Astrocyte (in vitro differentiated cells and primary cell): ENCODE data around the gene ADAM19. TPM values are rescaled to one million over a fixed set of nuclear protein-coding genes. Genes with fewer than 3 reads are reported as not detected.
A peak's percentile ranks its signal among the peaks of the same experiment; 100 is the strongest.

Experiments used
- DNase-seq: peaks from one replicate; pipeline ENCODE4 v3.0.0-alpha.2; 2010; ENCODE audit warnings: low read depth
- FAIRE-seq: peaks from 2 replicates; lab custom pipeline; 2011; peaks lifted over from hg19 to GRCh38; lab: Jason Lieb, UNC
- H2AFZ ChIP-seq: 2 replicates; pipeline ENCODE4 v1.6.0; 2012; ENCODE audit warnings: low read depth, low read length, inconsistent platforms
- H3K27ac ChIP-seq: 2 replicates; pipeline ENCODE4 v1.5.1; 2011; ENCODE audit warnings: low read depth, low read length, inconsistent platforms
- H3K27me3 ChIP-seq: 2 replicates; pipeline ENCODE4 v1.6.0; 2011; ENCODE audit warnings: low read length, inconsistent platforms; ENCODE audit not compliant: insufficient read depth
- H3K36me3 ChIP-seq: 2 replicates; pipeline ENCODE4 v1.5.1; 2011; ENCODE audit warnings: low read length, inconsistent platforms; ENCODE audit not compliant: insufficient read depth
- H3K4me1 ChIP-seq: 2 replicates; pipeline ENCODE4 v1.5.1; 2011; ENCODE audit warnings: low read length, inconsistent platforms; ENCODE audit not compliant: insufficient read depth
- H3K4me2 ChIP-seq: 2 replicates; pipeline ENCODE4 v1.6.0; 2012; ENCODE audit warnings: low read length, inconsistent platforms
- H3K4me3 ChIP-seq: 2 replicates; pipeline ENCODE4 v1.5.1; 2011; ENCODE audit warnings: low read depth, mild to moderate bottlenecking, low read length, inconsistent platforms; ENCODE audit not compliant: insufficient read depth
- H3K79me2 ChIP-seq: 2 replicates; pipeline ENCODE4 v1.6.0; 2012; ENCODE audit warnings: mild to moderate bottlenecking, low read length, inconsistent platforms; ENCODE audit not compliant: insufficient read depth
- H3K9ac ChIP-seq: 2 replicates; pipeline ENCODE4 v1.6.0; 2012; ENCODE audit warnings: mild to moderate bottlenecking, low read length, inconsistent platforms
- H3K9me3 ChIP-seq: 2 replicates; pipeline ENCODE4 v1.5.1; 2012; ENCODE audit warnings: low read depth, mild to moderate bottlenecking, low read length, inconsistent platforms; ENCODE audit not compliant: insufficient read depth
- H4K20me1 ChIP-seq: 2 replicates; pipeline ENCODE4 v1.6.0; 2012; ENCODE audit warnings: low read length, inconsistent platforms; ENCODE audit not compliant: insufficient read depth
- H3K27ac Mint-ChIP-seq: one replicate; pipeline ENCODE4 v1.8.0; 2021; ENCODE audit warnings: mild to moderate bottlenecking, mixed read lengths; ENCODE audit not compliant: unreplicated experiment
- H3K27me3 Mint-ChIP-seq: one replicate; pipeline ENCODE4 v1.8.0; 2021; ENCODE audit warnings: low read depth, mixed read lengths; ENCODE audit not compliant: unreplicated experiment
- H3K36me3 Mint-ChIP-seq: one replicate; pipeline ENCODE4 v1.8.0; 2021; ENCODE audit warnings: low read depth, mixed read lengths; ENCODE audit not compliant: unreplicated experiment
- H3K4me1 Mint-ChIP-seq: one replicate; pipeline ENCODE4 v1.8.0; 2021; ENCODE audit warnings: low read depth, mixed read lengths; ENCODE audit not compliant: unreplicated experiment
- H3K4me3 Mint-ChIP-seq: one replicate; pipeline ENCODE4 v1.8.0; 2021; ENCODE audit warnings: mild to moderate bottlenecking, moderate library complexity, mixed read lengths; ENCODE audit not compliant: unreplicated experiment
- H3K9me3 Mint-ChIP-seq: one replicate; pipeline ENCODE4 v1.8.0; 2021; ENCODE audit warnings: mild to moderate bottlenecking, mixed read lengths; ENCODE audit not compliant: unreplicated experiment
- EZH2 ChIP-seq: IDR thresholded peaks from 2 replicates; pipeline ENCODE4 v1.6.1; 2012; ENCODE audit warnings: mild to moderate bottlenecking, low read length, inconsistent platforms; ENCODE audit not compliant: insufficient read depth
- total RNA-seq: library from RNA; stranded (reverse); gene quantifications from 2 replicates; pipeline ENCODE4 v1.2.1, GENCODE V29; 2021
- TF ChIP-seq, protein P1 (sequence below): IDR thresholded peaks from 2 replicates; pipeline ENCODE4 v1.5.1; 2011; ENCODE audit warnings: low read depth, mild to moderate bottlenecking, inconsistent platforms, low read length, moderate library complexity; ENCODE audit not compliant: insufficient read depth

Gene ADAM19
- total RNA-seq, 1 donor from 2014 or later: 316 TPM

DNA sequence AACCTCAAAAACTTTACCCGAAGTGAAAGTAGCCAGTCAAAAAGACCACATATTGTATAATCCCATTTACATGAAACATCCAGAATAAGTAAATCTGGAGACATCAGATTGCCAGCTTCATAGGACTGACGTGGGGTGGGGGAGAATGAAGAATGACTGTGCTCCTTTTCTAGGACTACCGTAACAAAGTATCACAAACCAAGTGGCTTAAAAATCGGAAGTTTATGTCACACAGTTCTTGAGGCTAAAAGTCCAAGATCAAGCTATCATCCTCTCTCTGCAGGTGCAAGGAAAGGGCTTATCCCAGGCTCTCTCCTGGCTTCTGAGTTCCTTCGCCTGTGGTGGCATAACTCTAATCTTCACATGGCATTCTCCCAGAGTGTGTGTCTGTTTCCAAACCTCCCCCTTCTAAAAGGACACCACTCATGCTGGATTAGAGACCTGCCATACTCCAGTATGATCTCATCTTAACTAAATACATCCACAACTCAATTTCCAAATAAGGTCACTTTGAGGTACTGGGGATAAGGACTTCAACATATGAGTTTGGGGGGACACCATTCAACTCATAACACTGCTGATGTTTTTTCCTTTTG is 25.5 kb downstream of the ADAM19 start:
- Histone ChIP-seq H4K20me1 (peaks cover 73% of the 10 kb centered on the region), H3K79me2 (peaks cover 100% of the 10 kb centered on the region), H3K9me3 (no peaks in the 10 kb centered on the region), H3K4me2 (peak overlapping the region; percentile 86), H3K36me3 (peaks cover 24% of the 10 kb centered on the region), H2AFZ (no peak overlapping the region), H3K27ac (peak overlapping the region; percentile 97), H3K27me3 (no peaks in the 10 kb centered on the region), H3K4me1 (peaks cover 66% of the 10 kb centered on the region), H3K4me3 (no peak overlapping the region), H3K9ac (peak overlapping the region; percentile 78)
- DNase-seq: no peak
- Mint-ChIP-seq H3K4me1 (peaks cover 55% of the 10 kb centered on the region), H3K27me3 (no peaks in the 10 kb centered on the region), H3K27ac (peak overlapping the region; percentile 88), H3K36me3 (peaks cover 29% of the 10 kb centered on the region), H3K9me3 (no peaks in the 10 kb centered on the region), H3K4me3 (peak overlapping the region; percentile 1)
- FAIRE-seq: peak; percentile 43
- TF ChIP-seq, protein P1, sequence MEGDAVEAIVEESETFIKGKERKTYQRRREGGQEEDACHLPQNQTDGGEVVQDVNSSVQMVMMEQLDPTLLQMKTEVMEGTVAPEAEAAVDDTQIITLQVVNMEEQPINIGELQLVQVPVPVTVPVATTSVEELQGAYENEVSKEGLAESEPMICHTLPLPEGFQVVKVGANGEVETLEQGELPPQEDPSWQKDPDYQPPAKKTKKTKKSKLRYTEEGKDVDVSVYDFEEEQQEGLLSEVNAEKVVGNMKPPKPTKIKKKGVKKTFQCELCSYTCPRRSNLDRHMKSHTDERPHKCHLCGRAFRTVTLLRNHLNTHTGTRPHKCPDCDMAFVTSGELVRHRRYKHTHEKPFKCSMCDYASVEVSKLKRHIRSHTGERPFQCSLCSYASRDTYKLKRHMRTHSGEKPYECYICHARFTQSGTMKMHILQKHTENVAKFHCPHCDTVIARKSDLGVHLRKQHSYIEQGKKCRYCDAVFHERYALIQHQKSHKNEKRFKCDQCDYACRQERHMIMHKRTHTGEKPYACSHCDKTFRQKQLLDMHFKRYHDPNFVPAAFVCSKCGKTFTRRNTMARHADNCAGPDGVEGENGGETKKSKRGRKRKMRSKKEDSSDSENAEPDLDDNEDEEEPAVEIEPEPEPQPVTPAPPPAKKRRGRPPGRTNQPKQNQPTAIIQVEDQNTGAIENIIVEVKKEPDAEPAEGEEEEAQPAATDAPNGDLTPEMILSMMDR: no peak
- no peak for TF ChIP-seq EZH2

DNA sequence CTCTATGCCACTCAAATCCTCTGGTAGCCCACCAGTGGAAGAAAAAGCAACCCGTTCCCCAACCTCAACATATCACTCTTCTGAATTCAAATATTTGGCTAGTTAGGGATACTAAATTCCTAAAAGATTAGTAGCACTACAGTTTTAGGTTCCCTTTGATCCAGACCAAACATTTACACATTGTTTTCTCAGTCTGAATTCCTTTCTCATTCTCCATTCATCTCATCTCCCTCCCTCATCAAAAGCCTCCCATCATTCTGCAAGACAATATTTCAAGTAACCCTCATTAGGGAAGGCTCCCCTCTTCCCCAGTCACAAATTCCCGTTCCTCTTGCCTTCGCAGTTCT is 26.3 kb downstream of the ADAM19 start:
- Mint-ChIP-seq H3K9me3 (no peaks in the 10 kb centered on the region), H3K4me3 (peak overlapping the region; percentile 50), H3K27me3 (no peaks in the 10 kb centered on the region), H3K36me3 (peaks cover 34% of the 10 kb centered on the region), H3K27ac (peak overlapping the region; percentile 88), H3K4me1 (peaks cover 57% of the 10 kb centered on the region)
- Histone ChIP-seq H4K20me1 (peaks cover 73% of the 10 kb centered on the region), H3K36me3 (peaks cover 18% of the 10 kb centered on the region), H3K4me3 (peak overlapping the region; percentile 40), H3K79me2 (peaks cover 100% of the 10 kb centered on the region), H3K27me3 (no peaks in the 10 kb centered on the region), H3K9ac (peak overlapping the region; percentile 78), H3K4me2 (peak overlapping the region; percentile 86), H3K9me3 (no peaks in the 10 kb centered on the region), H2AFZ (no peak overlapping the region), H3K4me1 (peaks cover 66% of the 10 kb centered on the region), H3K27ac (peak overlapping the region; percentile 97)
- no peak for TF ChIP-seq EZH2
- TF ChIP-seq, protein P1: no peak
- DNase-seq (peak; percentile 82), FAIRE-seq (peak; percentile 94)

DNA sequence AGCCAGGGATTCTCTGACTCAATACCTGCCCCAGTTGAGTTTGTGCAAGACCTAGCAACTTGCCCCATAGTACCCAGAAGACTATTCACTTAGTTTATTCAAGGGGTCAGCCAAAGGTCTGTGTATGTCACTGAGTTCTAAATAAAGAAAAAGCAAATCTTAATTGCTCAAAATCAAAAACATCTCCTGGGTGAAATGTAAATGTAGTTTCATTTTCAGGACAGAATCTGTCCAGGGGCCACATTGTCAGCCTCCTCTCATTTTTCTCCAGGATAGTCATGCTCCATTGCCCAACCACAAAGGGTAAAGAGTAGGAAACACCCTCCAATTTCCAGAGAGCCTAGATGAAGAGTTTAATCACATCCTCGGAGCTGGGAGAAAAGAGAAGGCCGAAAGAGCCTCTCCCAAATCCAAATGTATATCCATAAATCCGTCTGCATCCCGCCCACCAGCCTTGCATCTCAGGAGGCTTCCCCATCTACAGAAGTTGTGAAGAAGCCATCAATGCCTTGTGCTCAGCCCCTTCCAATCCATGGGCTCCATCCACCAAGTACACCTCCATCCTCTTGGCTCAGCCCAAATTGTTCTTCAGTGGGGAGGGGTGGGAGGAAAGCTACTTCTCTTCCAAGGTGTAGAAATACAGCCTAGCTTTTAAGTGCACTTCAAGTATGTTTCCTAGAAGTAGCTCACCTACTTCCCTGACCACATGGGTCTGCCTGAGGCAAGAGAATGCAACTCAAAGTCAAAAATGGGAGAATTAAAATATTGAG is 26.9 kb downstream of the ADAM19 start:
- Mint-ChIP-seq H3K27ac (peak overlapping the region; percentile 88), H3K27me3 (no peaks in the 10 kb centered on the region), H3K36me3 (peaks cover 35% of the 10 kb centered on the region), H3K4me3 (peak overlapping the region; percentile 50), H3K9me3 (no peaks in the 10 kb centered on the region), H3K4me1 (peaks cover 60% of the 10 kb centered on the region)
- H3K4me3 ChIP-seq: peak overlapping the region; percentile 40
- peaks cover 68% of the 10 kb centered on the region for H3K4me1 ChIP-seq
- H3K36me3 ChIP-seq: peaks cover 14% of the 10 kb centered on the region
- H3K27me3 ChIP-seq: no peaks in the 10 kb centered on the region
- H3K27ac ChIP-seq: peak overlapping the region; percentile 97
- peaks cover 100% of the 10 kb centered on the region for H3K79me2 ChIP-seq
- peaks cover 75% of the 10 kb centered on the region for H4K20me1 ChIP-seq
- DNase-seq (peak; percentile 91), FAIRE-seq (peak; percentile 39)
- peak overlapping the region; percentile 78 for H3K9ac ChIP-seq
- no peak for TF ChIP-seq EZH2
- TF ChIP-seq, protein P1: no peak
- peak overlapping the region; percentile 86 for H3K4me2 ChIP-seq
- no peak overlapping the region for H2AFZ ChIP-seq
- no peaks in the 10 kb centered on the region for H3K9me3 ChIP-seq
